IPS-NIHi11 (cell line): ENCODE data around the gene GAPDH.
A peak's percentile ranks its signal among the peaks of the same experiment; 100 is the strongest.
"Not testable (repeated sequence)": the region's sequence is repeated elsewhere in the genome, so short reads cannot be mapped to it uniquely, and the experiment has no call there.

Experiments used
- DNase-seq: peaks from one replicate; pipeline ENCODE4 v3.0.0; 2012; ENCODE audit warnings: mixed read lengths, low spot score

The GAPDH gene

GRCh38 chr12:6563448-6564050, 29.2 kb downstream of the GAPDH start:
- DNase-seq = peak; percentile 72

- no peak for DNase-seq
Measured at GRCh38 chr12:6567112-6567670, 32.9 kb downstream of the GAPDH start.

DNA sequence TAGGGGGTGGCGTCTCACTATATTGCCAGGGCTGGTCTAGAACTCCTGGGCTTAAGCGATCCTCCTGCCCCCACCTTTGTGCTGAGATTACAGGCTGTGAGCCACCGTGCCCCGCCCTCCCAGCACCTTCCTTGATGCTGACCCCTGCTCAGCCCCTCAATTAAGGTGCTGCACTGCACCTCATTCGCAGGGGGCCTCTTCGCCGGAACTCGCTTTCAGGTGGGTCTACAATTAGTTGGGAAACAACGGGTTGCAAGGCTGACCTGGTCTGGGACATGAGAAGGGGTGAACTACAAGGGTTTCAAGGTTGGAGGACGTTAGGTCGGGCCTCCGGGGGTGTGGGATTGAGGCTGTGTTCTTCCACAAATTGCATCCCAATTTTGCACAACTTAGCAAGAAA, 35.0 kb downstream of the GAPDH start:
- DNase-seq = no peak

DNA sequence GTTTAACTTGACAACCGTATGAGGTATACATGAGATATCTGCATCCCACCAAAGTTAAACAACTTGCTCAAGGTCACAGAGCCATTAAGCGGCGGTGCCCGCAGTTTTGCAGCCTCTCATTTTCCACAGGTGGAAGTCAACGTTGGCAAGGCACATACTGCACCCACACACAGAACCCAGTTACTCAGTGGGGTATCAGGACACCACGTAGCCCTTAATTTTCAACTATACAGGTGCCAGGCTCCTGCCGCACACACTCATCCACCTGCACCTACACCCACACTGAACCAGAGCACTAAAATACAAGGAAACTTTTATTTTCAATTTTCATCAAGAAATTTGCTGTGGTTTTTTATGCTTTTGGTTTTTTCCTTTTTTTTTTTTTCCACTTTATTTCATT, 35.5 kb downstream of the GAPDH start:
- DNase-seq = no peak

DNA sequence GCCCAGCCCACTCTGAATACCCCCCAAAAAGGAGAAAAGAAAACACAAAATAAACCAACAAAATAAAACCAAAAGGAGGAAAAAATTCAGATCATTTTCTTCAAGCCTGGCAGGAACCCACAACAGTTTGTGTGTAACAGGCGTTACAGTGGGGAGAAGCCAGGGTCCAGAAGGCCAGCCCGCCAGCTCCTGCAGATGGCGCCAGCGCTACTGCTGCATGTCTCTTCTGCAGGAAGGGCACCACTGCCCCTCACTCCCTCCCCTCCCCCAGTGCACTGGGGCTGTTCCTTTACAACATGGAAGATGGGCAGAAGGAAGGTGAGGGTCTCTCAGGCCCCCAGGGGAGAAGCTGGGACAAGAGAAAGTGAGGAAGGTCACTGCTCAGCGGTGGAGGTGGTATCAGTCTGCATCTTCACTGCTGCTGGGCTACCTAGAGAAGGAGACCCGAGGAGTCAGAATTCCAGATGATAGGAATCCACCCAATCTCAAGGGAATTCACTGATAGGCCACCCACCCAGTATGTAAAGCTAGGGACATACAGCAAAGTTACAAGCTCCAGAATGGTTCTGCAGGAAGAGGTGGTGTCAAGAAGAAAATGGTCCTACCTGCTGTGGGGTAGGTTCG, 36.1 kb downstream of the GAPDH start:
- DNase-seq = peak; percentile 90

DNA sequence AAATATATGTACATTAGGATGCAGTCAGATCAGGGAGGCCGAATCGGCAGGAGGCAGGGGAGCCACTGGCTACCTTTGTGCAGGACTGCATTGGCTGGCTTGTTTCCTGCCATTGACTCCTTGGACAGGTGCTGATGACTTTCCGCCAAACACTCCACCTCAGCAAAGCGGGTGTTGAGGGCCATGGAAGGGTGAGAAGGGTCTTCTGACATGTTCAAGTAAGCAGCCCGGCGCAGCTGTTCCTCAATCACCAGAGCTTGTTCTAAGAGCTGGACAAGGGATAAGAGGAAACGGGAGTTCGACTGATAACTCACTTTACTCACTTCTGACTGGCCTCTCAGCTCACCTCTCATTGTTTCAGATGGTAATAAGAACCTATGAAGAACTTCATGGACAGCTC, 38.7 kb downstream of the GAPDH start:
- DNase-seq = no peak

DNA sequence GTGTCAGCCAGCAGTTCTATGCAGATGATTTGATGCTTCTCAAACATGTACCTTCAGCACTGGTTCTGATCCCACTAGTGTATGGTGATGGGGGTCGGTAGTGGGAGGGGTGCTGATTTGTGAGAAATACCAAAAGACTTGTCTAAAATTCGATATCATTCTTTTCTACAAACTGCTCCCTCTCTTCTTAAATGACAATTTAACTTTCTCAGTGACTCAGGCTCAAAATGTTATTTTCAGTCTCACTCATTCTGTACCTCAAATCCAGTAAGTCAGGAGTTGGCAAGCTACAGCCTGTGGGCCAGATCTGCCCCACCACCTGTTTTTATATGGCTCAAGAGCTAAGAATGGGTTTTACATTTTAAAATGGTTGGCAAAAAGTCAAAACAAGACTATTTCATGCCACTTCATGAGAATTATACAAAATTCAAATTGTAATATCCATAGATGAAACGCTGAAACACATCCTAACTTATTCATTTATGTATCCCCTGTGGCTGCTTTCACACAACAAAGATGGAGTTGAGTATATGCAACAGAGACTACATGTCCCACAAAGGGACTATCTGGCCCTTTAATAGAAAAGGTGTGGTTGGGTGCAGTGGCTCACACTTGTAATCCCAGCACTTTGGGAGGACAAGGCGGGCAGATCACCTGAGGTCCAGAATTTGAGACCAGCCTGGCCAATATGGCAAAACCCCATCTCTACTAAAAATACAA, 40.4 kb downstream of the GAPDH start:
- no peak for DNase-seq

- DNase-seq = no peak
Measured at GRCh38 chr12:6575648-6576047, 41.3 kb downstream of the GAPDH start.

DNA sequence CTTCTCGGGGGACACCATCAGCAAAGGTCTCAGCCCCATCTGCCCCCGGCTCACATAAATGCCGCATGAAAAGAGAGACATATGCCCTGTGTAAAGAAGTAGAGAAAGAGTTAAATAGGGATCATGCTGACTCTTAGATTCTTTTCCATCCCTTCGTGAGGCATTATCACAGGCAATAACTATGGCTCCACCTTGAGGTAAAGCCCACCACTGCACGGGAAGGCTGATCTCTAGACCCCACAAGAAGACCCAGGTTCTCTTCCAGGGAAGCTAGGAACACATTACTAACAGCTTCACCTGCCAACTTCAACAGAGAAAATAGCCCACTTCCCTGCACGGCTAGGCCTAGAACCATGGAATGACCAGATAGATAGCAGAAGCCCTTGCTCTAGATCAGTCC, 47.9 kb downstream of the GAPDH start:
- peak; percentile 52 for DNase-seq

GRCh38 chr12:6582959-6583358, 48.6 kb downstream of the GAPDH start:
- no peak for DNase-seq

DNA sequence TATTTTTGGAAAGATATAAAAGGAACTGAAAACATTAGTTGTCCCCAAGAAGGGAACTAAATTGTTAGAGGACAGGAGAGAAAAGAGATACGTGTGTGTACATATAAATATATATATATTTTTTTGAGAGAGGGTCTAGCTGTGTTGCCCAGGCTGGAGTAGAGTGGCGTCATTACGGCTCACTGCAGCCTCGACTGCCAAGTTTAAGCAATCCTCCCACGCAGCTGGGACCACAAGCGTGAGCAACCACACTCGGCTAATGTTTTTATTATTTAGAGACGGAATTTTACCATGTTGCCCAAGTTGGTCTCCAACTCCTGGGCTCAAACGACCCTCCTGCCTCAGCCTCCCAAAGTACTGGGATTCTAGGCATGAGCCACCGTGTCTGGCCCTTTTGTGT, 50.0 kb downstream of the GAPDH start:
- DNase-seq = no peak

DNA sequence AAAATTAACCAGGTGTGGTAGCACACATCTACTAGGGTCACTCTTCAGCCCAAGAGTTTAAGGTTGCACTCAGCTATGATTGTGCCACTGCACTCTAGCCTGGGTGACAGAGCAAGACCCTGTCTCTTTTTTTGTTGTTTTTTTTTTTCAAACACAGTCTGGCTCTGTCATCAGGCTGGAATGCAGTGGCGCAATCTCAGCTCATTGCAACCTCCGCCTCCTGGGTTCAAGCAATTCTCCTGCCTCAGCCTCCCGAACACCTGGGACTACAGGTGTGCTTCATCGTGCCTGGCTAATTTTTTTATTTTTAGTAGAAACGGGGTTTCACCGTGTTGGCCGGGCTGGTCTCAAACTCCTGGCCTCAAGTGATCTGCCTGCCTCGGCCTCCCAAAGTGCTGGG, 52.3 kb downstream of the GAPDH start:
- DNase-seq = not testable (repeated sequence)
